ENCODE data around the gene SLC41A2. TPM values are rescaled to one million over a fixed set of nuclear protein-coding genes. Genes with fewer than 3 reads are reported as not detected.

The SLC41A2 gene
- total RNA-seq, 6 donors from 2014 or later, result 16.0 to 67.0 (median 23.4) TPM

DNA sequence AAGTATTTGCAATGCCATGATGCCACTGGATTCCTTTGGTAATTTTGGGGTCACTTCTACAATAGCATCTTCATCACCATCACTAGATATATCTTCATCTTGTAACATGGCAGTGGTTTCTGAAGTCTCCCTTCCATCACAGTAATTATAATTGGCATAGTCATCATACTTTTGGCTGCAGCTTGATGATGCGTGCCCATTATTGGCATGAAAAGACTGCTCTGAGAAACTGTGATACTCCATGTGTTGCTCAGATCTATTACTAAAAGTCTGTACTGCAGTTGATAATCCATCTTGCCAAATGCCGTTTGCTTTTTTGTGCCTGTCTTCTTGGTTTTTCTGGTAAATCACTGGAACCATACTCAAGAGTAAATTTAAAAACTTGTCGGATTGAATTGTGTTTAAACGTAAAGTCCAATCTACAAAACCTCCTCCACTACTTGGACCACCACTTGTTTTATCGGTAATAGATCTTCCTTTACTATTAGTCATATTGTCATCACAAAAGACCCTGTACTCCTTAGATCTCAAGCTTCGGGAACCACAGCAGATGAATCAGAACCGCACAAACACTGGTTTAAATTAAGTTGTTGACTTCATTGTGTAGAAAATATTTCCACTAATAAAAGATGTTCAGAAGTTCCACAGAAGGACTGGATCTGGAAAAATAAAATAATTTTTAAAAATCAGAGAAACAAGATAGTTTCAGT, 29.9 kb downstream of the SLC41A2 start:
- WGBS, 2 donors, result 94 to 96% methylated on average over 7 of the region's 7 CpGs
- no peak for ATAC-seq (ENCODE audit: low FRiP score in 2 of 2)
- H3K9me3 ChIP-seq, result no peaks in the 10 kb centered on the region

DNA sequence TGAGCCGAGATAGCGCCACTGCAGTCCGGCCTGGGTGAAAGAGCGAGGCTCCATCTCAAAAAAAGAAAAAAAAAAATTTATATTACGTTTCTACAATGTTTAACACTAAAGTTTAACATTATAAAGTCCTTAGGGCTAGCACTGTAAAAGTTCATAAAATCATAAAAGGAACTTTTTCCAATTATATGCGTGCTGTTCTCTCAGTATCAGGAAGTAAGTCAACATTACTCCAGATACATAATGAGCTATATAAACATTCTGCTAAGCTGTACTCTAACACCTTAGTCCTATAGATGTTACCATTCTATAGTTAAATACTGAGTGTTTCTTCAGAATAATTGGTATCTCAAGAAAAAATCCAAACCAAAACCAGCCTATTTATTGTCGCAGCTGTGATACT, 32.6 kb downstream of the SLC41A2 start:
- DNase-seq (no peak), ATAC-seq (ENCODE audit: low FRiP score in 2 of 2) (no peak)
- TF ChIP-seq, protein P1, sequence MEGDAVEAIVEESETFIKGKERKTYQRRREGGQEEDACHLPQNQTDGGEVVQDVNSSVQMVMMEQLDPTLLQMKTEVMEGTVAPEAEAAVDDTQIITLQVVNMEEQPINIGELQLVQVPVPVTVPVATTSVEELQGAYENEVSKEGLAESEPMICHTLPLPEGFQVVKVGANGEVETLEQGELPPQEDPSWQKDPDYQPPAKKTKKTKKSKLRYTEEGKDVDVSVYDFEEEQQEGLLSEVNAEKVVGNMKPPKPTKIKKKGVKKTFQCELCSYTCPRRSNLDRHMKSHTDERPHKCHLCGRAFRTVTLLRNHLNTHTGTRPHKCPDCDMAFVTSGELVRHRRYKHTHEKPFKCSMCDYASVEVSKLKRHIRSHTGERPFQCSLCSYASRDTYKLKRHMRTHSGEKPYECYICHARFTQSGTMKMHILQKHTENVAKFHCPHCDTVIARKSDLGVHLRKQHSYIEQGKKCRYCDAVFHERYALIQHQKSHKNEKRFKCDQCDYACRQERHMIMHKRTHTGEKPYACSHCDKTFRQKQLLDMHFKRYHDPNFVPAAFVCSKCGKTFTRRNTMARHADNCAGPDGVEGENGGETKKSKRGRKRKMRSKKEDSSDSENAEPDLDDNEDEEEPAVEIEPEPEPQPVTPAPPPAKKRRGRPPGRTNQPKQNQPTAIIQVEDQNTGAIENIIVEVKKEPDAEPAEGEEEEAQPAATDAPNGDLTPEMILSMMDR (IDR thresholded peaks at IDR 0.05), result no peak
- Histone ChIP-seq H3K27me3 (no peaks in the 10 kb centered on the region), H3K4me3 (no peak overlapping the region), H3K9me3 (peaks cover 0 to 16% (median 2%) of the 10 kb centered on the region in 4 donors), H3K4me1 (no peaks in the 10 kb centered on the region), H3K36me3 (no peaks in the 10 kb centered on the region), H3K27ac (no peak overlapping the region)
- 90 to 92% methylated on average over 7 of the region's 7 CpGs for WGBS, 2 donors

More for the DNA sequence above, 29.9 kb downstream of the SLC41A2 start:
- Histone ChIP-seq H3K27me3 (no peaks in the 10 kb centered on the region), H3K36me3 (no peaks in the 10 kb centered on the region), H3K4me3 (no peak overlapping the region), H3K27ac (no peak overlapping the region), H3K4me1 (no peaks in the 10 kb centered on the region)
- TF ChIP-seq, protein P1 (IDR thresholded peaks at IDR 0.05), result no peak
- TF ChIP-seq EP300 (IDR thresholded peaks at IDR 0.05) (no peak), POLR2AphosphoS5 (IDR thresholded peaks at IDR 0.05) (no peak), POLR2A (IDR thresholded peaks at IDR 0.05) (no peak)
- no peak for DNase-seq

DNA sequence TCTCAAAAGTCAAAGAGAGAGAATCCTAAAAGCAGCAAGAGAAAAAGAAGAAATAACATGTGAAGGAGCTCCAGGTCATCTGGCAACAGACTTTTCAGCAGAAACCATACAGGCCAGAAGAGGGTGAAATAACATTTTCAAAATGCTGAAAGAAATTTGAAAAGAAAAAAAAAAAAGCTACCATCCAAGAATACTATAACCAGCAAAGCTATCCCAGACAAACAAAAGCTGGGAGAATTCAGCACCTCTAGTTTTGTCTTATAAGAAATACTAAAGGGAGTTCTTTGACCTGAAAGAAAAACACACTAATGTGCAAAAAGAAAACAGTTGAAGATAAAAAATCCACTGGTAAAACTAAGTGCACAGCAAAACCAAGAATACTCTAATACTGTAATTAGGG, 36.8 kb downstream of the SLC41A2 start:
- Histone ChIP-seq H3K27ac (no peak overlapping the region), H3K9me3 (peaks cover 0 to 16% (median 2%) of the 10 kb centered on the region in 4 donors), H3K4me1 (no peaks in the 10 kb centered on the region), H3K36me3 (no peaks in the 10 kb centered on the region), H3K4me3 (no peak overlapping the region), H3K27me3 (no peaks in the 10 kb centered on the region)
- DNase-seq, result no peak
- TF ChIP-seq POLR2A (IDR thresholded peaks at IDR 0.05) (no peak), POLR2AphosphoS5 (IDR thresholded peaks at IDR 0.05) (no peak), EP300 (IDR thresholded peaks at IDR 0.05) (no peak)
- TF ChIP-seq, protein P1 (IDR thresholded peaks at IDR 0.05), result no peak
- ATAC-seq (ENCODE audit: low FRiP score in 2 of 2), result no peak

DNA sequence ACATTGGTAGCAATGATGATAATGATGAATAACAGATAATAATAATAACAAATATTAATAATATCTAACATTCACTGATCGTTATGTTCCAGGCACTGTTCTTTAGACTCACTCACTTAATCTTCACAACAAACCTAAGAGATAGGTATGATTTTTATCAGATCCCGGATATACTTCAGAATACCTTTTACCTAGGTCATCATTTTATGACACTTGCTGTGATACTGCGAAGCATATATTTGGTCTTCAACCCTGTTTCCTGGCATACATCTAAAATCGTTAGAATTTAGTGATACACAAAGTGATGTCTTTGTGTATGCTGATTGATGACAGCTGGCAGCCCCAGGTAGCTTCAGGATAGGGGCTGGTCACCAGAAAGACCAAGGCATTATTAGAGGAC, 46.1 kb downstream of the SLC41A2 start:
- ATAC-seq (ENCODE audit: low FRiP score in 2 of 2) (no peak), DNase-seq (no peak)
- TF ChIP-seq POLR2AphosphoS5 (IDR thresholded peaks at IDR 0.05), result no peak
- TF ChIP-seq, protein P1 (IDR thresholded peaks at IDR 0.05), result no peak
- no peak for TF ChIP-seq POLR2A (IDR thresholded peaks at IDR 0.05)
- TF ChIP-seq EP300 (IDR thresholded peaks at IDR 0.05), result no peak
- H3K36me3 ChIP-seq, result no peaks in the 10 kb centered on the region
- no peaks in the 10 kb centered on the region for H3K4me1 ChIP-seq
- WGBS, 2 donors, result 89 to 95% methylated on average over 4 of the region's 4 CpGs
- no peak overlapping the region for H3K27ac ChIP-seq
- no peak overlapping the region for H3K4me3 ChIP-seq
- no peaks in the 10 kb centered on the region for H3K27me3 ChIP-seq
- H3K9me3 ChIP-seq, result no peaks in the 10 kb centered on the region

DNA sequence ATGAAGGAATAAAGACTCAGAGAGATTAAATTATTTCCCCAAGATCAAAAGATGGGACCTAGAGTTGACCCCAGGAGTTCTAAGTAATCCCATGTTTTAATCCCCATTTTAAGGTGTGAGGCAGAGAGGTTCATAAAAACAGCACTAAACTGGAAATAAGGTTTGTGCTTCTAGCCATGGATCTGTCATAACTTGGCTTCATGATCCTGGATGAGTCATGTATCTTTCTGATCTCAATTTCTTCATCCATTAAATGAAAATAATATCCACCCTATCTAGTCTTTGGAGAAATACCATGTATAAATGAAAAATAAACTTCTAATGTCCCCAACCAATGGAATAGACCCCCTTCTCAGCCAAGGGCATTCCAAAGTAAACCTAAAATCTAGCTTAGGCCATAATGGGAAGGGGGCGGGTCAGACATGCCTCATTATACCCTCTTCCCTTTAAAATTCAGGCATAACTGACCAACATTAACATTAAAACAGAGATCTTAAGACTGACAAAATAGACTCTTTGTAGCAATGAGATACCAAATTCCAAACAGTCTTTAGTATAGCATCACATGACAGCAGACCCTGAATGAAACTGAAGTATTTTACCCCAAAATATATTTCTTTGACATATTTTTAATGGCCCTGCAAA, 47.8 kb downstream of the SLC41A2 start:
- no peak for DNase-seq
- H3K27me3 ChIP-seq, result no peaks in the 10 kb centered on the region
- no peak overlapping the region for H3K27ac ChIP-seq
- no peak for TF ChIP-seq EP300 (IDR thresholded peaks at IDR 0.05)
- no peak for TF ChIP-seq POLR2A (IDR thresholded peaks at IDR 0.05)
- TF ChIP-seq, protein P1 (IDR thresholded peaks at IDR 0.05), result no peak
- no peak for TF ChIP-seq POLR2AphosphoS5 (IDR thresholded peaks at IDR 0.05)
- no peaks in the 10 kb centered on the region for H3K9me3 ChIP-seq
- peak in 1 of 2 donors; percentile 82 for ATAC-seq (ENCODE audit: low FRiP score in 2 of 2)
- H3K4me3 ChIP-seq, result no peak overlapping the region
- WGBS, 2 donors, result 100% methylated on average over 1 of the region's 1 CpG
- H3K4me1 ChIP-seq, result no peaks in the 10 kb centered on the region
- H3K36me3 ChIP-seq, result no peaks in the 10 kb centered on the region

Measured in upper lobe of left lung (tissue), 6 donors.